Activated CD8-positive, alpha-beta T cell treated with anti-CD3 and anti-CD28 coated beads for 36 hours (primary cell): ENCODE measurements around the gene GASK1A. TPM values are rescaled to one million over a fixed set of nuclear protein-coding genes. Genes with fewer than 3 reads are reported as not detected.

ENCODE experiments used
- ATAC-seq: fragments of 200-7000 bp; cut with Tn5 transposase; one replicate; pipeline ENCODE4 v1.10.0; 2021; ENCODE audit warnings: mild to moderate bottlenecking, moderate library complexity
- CTCF ChIA-PET: fragments of 350-600 bp; sonication (Branson Sonifier 250); formaldehyde crosslinking; loops from one replicate; lab custom pipeline; 2021; ENCODE audit warnings: antibody characterized with exemption; lab: Charles Lee
- POLR2A ChIA-PET: fragments of 350-600 bp; sonication (Branson Sonifier 250); formaldehyde crosslinking; loops from one replicate; lab custom pipeline; 2021; ENCODE audit warnings: antibody characterized with exemption; lab: Charles Lee
- DNase-seq: peaks from one replicate; pipeline ENCODE4 v3.0.0-alpha.2; 2020
- H3K27ac Mint-ChIP-seq: one replicate; pipeline ENCODE4 v1.8.0; 2021; ENCODE audit warnings: mild to moderate bottlenecking, mixed read lengths
- H3K27me3 Mint-ChIP-seq: one replicate; pipeline ENCODE4 v1.8.0; 2021; ENCODE audit warnings: mixed read lengths
- H3K36me3 Mint-ChIP-seq: one replicate; pipeline ENCODE4 v1.8.0; 2021; ENCODE audit warnings: low read depth, mixed read lengths
- H3K4me1 Mint-ChIP-seq: one replicate; pipeline ENCODE4 v1.8.0; 2021; ENCODE audit warnings: low read depth, mixed read lengths
- H3K4me3 Mint-ChIP-seq: one replicate; pipeline ENCODE4 v1.8.0; 2021; ENCODE audit warnings: mild to moderate bottlenecking, moderate library complexity, mixed read lengths
- H3K9me3 Mint-ChIP-seq: one replicate; pipeline ENCODE4 v1.8.0; 2021; ENCODE audit warnings: mixed read lengths
- intact Hi-C: fragments of 100-400 bp; cut with micrococcal nuclease; formaldehyde crosslinking; loops from one replicate; pipeline ENCODE4 v1.10.0; 2022
- total RNA-seq, 2 experiments: library from RNA; stranded (reverse); gene quantifications; one replicate each; pipeline ENCODE4 v1.2.3, GENCODE V29; 2021
- TF ChIP-seq, protein P1 (sequence below): fragments of 200-600 bp; IDR thresholded peaks from one replicate; pipeline ENCODE4 v1.8.0; 2022; ENCODE audit warnings: antibody characterized with exemption, mild to moderate bottlenecking

Gene GASK1A
- total RNA-seq, 2 experiments from 2014 or later = 0.11 TPM; not detected in 1

DNA sequence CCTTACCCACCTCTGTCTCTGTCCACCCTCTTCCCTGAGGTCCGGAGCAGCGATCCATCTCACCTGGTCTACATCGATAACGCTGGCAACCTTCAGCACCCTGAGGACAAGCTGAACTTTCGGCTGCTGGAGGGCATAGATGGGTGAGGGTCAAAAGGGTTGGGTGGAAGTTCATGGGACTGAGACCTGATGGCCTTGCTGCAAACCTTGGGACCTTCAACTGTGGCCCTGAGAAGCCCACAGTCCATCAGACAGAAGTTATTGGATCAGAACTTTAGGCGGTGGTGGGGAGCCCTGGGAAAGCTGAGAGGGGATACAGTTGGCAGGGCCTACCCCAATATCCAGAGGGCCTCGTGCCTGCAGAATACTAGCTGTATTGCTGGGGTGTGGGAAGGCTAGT is 76.3 kb downstream of the GASK1A start:
- H3K4me3 Mint-ChIP-seq = no peak overlapping the region
- H3K27me3 Mint-ChIP-seq = no peaks in the 10 kb centered on the region
- peaks cover 9% of the 10 kb centered on the region for H3K4me1 Mint-ChIP-seq
- DNase-seq (no peak), ATAC-seq (no peak)
- TF ChIP-seq, protein P1, sequence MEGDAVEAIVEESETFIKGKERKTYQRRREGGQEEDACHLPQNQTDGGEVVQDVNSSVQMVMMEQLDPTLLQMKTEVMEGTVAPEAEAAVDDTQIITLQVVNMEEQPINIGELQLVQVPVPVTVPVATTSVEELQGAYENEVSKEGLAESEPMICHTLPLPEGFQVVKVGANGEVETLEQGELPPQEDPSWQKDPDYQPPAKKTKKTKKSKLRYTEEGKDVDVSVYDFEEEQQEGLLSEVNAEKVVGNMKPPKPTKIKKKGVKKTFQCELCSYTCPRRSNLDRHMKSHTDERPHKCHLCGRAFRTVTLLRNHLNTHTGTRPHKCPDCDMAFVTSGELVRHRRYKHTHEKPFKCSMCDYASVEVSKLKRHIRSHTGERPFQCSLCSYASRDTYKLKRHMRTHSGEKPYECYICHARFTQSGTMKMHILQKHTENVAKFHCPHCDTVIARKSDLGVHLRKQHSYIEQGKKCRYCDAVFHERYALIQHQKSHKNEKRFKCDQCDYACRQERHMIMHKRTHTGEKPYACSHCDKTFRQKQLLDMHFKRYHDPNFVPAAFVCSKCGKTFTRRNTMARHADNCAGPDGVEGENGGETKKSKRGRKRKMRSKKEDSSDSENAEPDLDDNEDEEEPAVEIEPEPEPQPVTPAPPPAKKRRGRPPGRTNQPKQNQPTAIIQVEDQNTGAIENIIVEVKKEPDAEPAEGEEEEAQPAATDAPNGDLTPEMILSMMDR = no peak
- intact Hi-C loops = no loop called here
- ChIA-PET CTCF (no interaction called here), POLR2A (no interaction called here)
- no peaks in the 10 kb centered on the region for H3K36me3 Mint-ChIP-seq
- H3K9me3 Mint-ChIP-seq = peaks cover 14% of the 10 kb centered on the region
- H3K27ac Mint-ChIP-seq = no peak overlapping the region

DNA sequence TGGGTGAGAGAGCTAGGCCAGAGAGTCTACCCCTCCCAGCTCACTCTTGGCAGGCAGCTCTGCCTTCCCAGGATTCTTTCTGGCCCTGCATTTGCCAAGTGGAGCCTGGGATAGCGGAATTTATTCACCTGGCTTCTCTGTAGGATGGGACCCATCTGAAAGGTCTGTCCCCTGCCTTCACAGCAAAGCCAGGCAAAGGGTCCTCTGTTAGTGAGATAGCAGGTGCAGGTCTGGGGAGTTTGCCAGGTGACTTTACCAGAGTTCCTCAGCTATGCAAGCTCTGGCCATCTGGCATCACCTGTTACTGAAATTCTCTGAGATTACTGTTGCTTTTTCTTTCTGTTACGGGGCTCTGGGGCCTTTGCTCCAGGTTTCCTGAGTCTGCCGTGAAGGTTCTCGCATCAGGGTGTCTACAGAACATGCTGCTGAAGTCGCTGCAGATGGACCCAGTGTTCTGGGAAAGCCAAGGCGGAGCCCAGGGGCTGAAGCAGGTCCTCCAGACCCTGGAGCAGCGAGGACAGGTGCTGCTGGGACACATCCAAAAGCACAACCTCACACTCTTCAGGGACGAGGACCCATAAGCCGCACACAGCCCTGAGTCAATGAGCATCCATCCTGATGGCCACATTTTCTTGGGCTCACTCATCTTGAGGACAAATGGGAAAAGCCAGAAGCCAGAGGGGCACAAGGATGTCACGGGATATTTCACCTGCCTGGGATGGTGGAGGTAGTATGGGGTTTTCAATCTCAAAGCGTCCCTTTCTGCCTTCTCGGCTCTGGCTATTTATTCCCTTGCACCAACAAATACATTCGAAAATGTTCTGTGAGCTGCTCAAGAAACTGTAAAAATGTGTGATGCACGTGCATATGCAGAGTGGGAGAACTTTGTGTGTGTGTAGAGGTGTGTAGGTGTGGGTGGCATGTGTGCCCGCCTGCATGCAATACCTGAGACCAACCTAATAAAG is 77.0 kb downstream of the GASK1A start:
- TF ChIP-seq, protein P1 = no peak
- H3K27ac Mint-ChIP-seq = no peak overlapping the region
- intact Hi-C loops = no loop called here
- peaks cover 9% of the 10 kb centered on the region for H3K9me3 Mint-ChIP-seq
- POLR2A ChIA-PET = interaction anchor here (0.6 kb wide), 1 partner anchor 390 kb away, joined by 3 read pairs; no protein-coding TSS in a partner anchor
- no peak for DNase-seq
- peaks cover 16% of the 10 kb centered on the region for H3K4me1 Mint-ChIP-seq
- CTCF ChIA-PET = interaction anchor here (0.5 kb wide), 1 partner anchor 210 kb away, joined by 3 read pairs; no protein-coding TSS in a partner anchor
- H3K27me3 Mint-ChIP-seq = no peaks in the 10 kb centered on the region
- no peaks in the 10 kb centered on the region for H3K36me3 Mint-ChIP-seq
- H3K4me3 Mint-ChIP-seq = no peak overlapping the region
- ATAC-seq = no peak

DNA sequence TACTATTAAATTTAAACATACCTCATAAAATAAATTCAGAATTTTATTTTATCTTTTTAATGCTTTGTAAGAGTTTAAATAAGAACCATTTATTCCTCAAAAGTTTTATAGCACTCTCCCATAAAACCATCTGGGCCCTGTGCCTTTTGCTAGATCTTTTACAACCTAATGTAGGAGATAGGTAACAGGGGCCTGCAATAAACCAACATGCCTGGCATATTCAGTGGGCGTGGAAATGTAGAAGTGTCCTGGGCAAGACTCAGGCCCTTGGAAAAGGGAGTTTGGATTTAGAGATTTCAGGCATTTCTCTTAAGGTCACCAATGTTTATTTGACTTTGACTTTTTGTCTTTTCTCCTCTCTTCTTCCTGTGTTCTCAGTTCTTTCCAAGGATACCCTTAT is 80.3 kb downstream of the GASK1A start:
- TF ChIP-seq, protein P1 = no peak
- ATAC-seq = no peak
- Mint-ChIP-seq H3K4me3 (no peak overlapping the region), H3K4me1 (peaks cover 21% of the 10 kb centered on the region), H3K27ac (no peak overlapping the region), H3K9me3 (no peaks in the 10 kb centered on the region), H3K27me3 (no peaks in the 10 kb centered on the region), H3K36me3 (no peaks in the 10 kb centered on the region)
- intact Hi-C loops = no loop called here
- no peak for DNase-seq
- ChIA-PET CTCF (interaction anchor here (1.0 to 3.8 kb wide), 3 partner anchors 12 to 97 kb away, joined by 3 to 22 read pairs (median 8); no protein-coding TSS in a partner anchor), POLR2A (no interaction called here)

DNA sequence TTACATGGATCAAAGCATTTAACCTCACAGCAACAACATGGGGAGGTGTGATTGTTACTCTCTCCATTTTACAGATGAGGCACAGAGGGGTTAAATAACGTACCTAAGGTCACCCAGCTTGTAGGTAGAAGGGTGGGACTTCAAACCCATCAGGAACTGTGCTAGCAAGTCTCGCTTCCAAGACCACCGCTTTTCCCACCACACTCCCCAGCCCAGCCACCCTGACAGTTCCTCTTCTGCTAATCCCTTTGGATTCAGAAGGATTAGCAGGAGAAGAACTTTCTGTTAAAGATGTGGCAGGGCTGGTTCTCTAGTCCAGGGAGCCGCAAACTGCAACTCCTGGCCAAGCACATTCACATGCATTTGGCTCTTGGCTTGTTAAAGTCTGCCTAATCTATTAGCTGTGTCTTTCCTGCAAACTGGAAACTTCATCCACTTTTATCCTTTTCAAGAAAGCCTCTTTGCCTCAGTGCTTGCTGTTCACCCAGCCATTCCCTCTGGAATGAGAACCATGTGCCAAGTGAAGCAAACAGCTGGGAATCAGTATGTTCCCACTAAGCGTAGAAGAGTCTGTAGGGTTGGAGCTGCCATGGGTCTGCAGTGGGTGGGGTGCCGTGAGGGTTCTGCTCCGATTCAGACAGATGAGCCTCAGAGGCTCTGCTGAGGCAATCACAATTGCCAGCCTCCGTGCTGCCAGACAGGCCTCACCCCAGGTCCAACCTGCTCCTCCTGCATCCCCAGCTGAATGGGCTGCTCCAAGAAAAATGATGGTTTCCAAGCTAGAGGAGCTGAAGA is 82.2 kb downstream of the GASK1A start:
- H3K4me3 Mint-ChIP-seq = no peak overlapping the region

More for the DNA sequence above, 82.2 kb downstream of the GASK1A start:
- Mint-ChIP-seq H3K9me3 (no peaks in the 10 kb centered on the region), H3K27me3 (no peaks in the 10 kb centered on the region), H3K36me3 (no peaks in the 10 kb centered on the region), H3K27ac (no peak overlapping the region), H3K4me1 (peaks cover 21% of the 10 kb centered on the region)
- ChIA-PET POLR2A (interaction anchor here (0.8 to 1.2 kb wide), 2 partner anchors 10 to 37 kb away, joined by 3 read pairs; no protein-coding TSS in a partner anchor), CTCF (interaction anchor here (0.8 to 3.8 kb wide), 2 partner anchors 10 to 99 kb away, joined by 4 to 22 read pairs; no protein-coding TSS in a partner anchor)
- DNase-seq = no peak
- TF ChIP-seq, protein P1 = no peak
- ATAC-seq = no peak
- intact Hi-C loops = no loop called here
